NB4 (cell line): ENCODE results near the gene EXOC6B.

Experiments used
- POLR2A ChIP-seq: IDR thresholded peaks from 2 replicates; pipeline ENCODE4 v1.6.1; 2011; ENCODE audit warnings: mild to moderate bottlenecking; ENCODE audit not compliant: insufficient read length; ENCODE audit errors: extremely low read depth
- TF ChIP-seq, protein P1 (sequence below): IDR thresholded peaks from one replicate; pipeline ENCODE4 v1.5.1; 2012; ENCODE audit warnings: low read depth, low read length
- TF ChIP-seq, protein P2 (sequence below): IDR thresholded peaks from 2 replicates; pipeline ENCODE4 v1.6.1; 2011; ENCODE audit warnings: low read depth, low read length

DNA sequence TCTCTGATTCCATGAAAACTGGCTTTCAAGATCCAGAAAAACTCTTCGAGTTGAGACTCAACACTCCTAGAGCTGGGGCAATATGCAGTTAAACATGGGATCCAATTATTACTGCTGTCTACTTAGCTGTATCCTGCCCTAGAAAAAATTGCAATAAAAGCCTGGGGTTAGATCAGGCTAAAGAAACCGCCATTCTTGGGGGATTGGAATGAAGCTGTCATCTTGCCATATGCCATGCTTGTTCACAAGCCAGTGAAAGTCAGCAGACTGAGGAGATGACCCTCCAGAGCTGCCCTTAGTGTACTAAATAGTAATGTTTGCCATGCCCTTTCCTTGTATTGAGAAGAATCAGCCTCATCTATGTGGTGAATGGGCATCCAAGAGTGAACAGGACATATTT lies 647.3 kb downstream of the EXOC6B start:
- TF ChIP-seq, protein P1, sequence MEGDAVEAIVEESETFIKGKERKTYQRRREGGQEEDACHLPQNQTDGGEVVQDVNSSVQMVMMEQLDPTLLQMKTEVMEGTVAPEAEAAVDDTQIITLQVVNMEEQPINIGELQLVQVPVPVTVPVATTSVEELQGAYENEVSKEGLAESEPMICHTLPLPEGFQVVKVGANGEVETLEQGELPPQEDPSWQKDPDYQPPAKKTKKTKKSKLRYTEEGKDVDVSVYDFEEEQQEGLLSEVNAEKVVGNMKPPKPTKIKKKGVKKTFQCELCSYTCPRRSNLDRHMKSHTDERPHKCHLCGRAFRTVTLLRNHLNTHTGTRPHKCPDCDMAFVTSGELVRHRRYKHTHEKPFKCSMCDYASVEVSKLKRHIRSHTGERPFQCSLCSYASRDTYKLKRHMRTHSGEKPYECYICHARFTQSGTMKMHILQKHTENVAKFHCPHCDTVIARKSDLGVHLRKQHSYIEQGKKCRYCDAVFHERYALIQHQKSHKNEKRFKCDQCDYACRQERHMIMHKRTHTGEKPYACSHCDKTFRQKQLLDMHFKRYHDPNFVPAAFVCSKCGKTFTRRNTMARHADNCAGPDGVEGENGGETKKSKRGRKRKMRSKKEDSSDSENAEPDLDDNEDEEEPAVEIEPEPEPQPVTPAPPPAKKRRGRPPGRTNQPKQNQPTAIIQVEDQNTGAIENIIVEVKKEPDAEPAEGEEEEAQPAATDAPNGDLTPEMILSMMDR, result no peak
- no peak for TF ChIP-seq POLR2A
- TF ChIP-seq, protein P2, sequence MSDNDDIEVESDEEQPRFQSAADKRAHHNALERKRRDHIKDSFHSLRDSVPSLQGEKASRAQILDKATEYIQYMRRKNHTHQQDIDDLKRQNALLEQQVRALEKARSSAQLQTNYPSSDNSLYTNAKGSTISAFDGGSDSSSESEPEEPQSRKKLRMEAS, result no peak
